Brain microvascular endothelial cell (primary cell): ENCODE results near the gene SLC39A7.
A peak's percentile ranks its signal among the peaks of the same experiment; 100 is the strongest.

Experiments used
- DNase-seq: peaks from one replicate; pipeline ENCODE4 v3.0.0-alpha.2; 2020
- H3K27ac ChIP-seq: fragments of 250-450 bp; sonication (Bioruptor Pico); 2 replicates; pipeline ENCODE4 v1.5.1; 2020; ENCODE audit warnings: mild to moderate bottlenecking, moderate library complexity
- H3K27me3 ChIP-seq: fragments of 250-450 bp; sonication (Bioruptor Pico); replicated peaks from 2 replicates; pipeline ENCODE4 v1.5.1; 2020; ENCODE audit warnings: mild to moderate bottlenecking
- H3K36me3 ChIP-seq: fragments of 250-450 bp; sonication (Bioruptor Pico); replicated peaks from 2 replicates; pipeline ENCODE4 v1.5.1; 2020; ENCODE audit warnings: mild to moderate bottlenecking
- H3K4me3 ChIP-seq: 2 replicates; pipeline ENCODE4 v1.5.1; 2011; ENCODE audit warnings: low read depth, mild to moderate bottlenecking, control low read depth, low read length, moderate library complexity
- in situ Hi-C: cut with HindIII; loops from 2 replicates; pipeline ENCODE4 v1.10.0; 2017; ENCODE audit warnings: low sequenced_read_pairs, low pct_ligation_motif_present
- TF ChIP-seq, protein P1 (sequence below): IDR thresholded peaks from 2 replicates; pipeline ENCODE4 v1.5.1; 2011; ENCODE audit warnings: low read depth, mild to moderate bottlenecking, moderate library complexity, low read length, control low read depth, inconsistent platforms; ENCODE audit errors: missing control alignments

The SLC39A7 gene

DNA sequence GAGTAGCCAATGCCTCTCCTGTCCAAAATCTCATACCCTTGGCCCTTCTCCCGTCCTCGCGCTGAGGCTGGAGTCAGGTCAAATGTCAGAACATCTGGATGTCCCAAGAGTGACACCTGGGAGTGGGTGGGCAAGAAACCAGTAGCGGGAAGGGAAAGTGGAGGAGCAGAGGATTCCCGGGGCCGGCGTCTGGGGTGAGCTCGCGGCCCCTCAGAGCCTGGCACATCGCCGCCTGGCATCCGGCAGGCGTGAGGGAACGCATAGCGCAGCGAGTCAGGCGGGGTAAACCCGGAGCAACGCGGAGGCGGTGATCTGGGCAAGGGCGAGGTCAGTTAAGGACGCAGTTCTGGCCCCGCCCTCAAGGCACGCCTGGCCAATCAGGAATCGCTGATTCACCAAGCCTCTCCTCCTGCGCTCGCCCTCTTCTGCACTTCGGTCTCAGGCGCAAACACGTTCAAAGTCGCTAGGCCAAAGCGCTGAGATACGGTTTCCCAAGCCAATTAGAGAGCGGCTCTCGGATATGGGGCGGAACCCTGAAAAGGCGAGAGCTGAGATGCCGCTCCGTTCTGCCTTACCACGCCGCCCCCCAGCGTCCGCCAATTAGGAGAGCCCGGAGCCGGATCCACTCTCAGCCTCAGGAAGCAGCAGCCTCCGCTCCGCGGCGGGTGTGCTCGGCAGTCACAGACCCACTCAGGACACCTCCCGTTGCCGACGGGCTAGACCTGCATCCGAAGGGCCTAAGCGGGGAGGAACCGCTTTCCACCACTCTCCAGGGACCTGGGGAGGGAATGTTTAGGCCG, 48.5 kb downstream of the SLC39A7 start:
- in situ Hi-C loops = no loop called here
- peak; percentile 99 for DNase-seq
- TF ChIP-seq, protein P1, sequence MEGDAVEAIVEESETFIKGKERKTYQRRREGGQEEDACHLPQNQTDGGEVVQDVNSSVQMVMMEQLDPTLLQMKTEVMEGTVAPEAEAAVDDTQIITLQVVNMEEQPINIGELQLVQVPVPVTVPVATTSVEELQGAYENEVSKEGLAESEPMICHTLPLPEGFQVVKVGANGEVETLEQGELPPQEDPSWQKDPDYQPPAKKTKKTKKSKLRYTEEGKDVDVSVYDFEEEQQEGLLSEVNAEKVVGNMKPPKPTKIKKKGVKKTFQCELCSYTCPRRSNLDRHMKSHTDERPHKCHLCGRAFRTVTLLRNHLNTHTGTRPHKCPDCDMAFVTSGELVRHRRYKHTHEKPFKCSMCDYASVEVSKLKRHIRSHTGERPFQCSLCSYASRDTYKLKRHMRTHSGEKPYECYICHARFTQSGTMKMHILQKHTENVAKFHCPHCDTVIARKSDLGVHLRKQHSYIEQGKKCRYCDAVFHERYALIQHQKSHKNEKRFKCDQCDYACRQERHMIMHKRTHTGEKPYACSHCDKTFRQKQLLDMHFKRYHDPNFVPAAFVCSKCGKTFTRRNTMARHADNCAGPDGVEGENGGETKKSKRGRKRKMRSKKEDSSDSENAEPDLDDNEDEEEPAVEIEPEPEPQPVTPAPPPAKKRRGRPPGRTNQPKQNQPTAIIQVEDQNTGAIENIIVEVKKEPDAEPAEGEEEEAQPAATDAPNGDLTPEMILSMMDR = no peak
- H3K4me3 ChIP-seq = peak overlapping the region; percentile 68
- peak overlapping the region; percentile 87 for H3K27ac ChIP-seq
- no peaks in the 10 kb centered on the region for H3K27me3 ChIP-seq
- no peaks in the 10 kb centered on the region for H3K36me3 ChIP-seq

DNA sequence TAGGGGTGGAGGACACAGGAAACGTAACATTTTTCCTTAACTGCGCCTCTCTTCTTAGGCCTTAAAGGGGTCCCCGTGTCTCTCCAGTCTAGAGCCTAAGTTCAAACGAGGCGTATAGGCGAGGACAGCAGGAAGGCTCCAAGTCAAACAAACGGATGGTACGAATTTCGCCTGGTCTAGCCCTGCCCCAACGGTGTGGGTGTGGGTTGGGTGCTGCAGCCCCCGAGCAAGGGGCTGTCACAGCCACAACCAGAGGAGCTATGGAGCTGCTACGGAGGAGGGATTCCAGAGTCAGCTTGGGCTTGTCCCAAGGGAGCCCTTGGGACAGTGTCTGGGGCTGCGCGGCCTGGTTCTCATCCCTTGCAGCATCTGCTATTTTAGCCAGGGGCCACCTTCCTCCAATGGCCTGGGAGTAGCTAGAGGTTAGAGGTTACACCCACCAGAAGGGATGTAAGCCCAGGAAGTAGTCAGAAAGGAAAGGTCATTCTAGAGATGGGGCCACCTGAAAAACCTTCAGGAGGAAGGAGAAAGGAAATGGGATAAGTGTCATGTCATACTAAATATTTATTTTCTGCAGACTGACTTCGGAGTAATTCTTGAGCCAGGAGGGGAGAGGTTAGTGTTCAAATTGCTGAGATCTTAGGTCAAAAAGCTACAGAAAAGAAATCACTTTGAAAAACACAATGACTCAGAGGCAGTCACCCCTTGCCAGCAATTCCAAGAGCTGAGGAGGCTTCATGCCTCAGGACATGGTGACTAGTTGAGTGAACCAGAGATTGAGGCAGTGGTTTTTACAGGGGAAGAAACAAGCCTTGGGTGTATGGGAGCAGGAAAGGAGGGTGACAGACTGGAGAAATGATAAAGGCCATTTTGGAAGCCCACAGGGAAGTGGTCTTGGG, 49.3 kb downstream of the SLC39A7 start:
- peak; percentile 81 for DNase-seq
- Histone ChIP-seq H3K27ac (peak overlapping the region; percentile 87), H3K27me3 (no peaks in the 10 kb centered on the region), H3K4me3 (peak overlapping the region; percentile 68), H3K36me3 (no peaks in the 10 kb centered on the region)
- TF ChIP-seq, protein P1 = no peak
- in situ Hi-C loops = no loop called here

DNA sequence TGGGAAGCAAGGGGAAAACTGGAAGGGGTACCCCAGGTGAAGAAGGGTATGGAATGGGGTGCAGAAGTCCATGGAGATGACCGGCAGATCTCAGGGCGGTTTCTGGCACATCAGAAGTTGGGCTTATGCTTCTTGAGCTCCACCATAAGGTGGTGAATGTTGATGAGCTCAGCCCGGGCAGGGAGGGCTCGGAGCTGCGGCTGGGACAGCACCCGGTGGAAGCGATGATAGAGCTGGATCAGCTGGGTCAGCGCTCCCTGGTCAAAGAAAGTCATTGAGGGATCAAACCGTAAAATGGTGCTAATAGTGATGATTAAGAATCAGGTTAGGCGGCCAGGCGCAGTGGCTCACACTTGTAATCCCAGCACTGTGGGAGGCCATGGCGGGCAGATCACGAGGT, 50.1 kb downstream of the SLC39A7 start:
- H3K27me3 ChIP-seq = no peaks in the 10 kb centered on the region
- TF ChIP-seq, protein P1 = no peak
- no peak for DNase-seq
- in situ Hi-C loops = no loop called here
- H3K27ac ChIP-seq = peak overlapping the region; percentile 87
- H3K36me3 ChIP-seq = no peaks in the 10 kb centered on the region
- H3K4me3 ChIP-seq = no peak overlapping the region

DNA sequence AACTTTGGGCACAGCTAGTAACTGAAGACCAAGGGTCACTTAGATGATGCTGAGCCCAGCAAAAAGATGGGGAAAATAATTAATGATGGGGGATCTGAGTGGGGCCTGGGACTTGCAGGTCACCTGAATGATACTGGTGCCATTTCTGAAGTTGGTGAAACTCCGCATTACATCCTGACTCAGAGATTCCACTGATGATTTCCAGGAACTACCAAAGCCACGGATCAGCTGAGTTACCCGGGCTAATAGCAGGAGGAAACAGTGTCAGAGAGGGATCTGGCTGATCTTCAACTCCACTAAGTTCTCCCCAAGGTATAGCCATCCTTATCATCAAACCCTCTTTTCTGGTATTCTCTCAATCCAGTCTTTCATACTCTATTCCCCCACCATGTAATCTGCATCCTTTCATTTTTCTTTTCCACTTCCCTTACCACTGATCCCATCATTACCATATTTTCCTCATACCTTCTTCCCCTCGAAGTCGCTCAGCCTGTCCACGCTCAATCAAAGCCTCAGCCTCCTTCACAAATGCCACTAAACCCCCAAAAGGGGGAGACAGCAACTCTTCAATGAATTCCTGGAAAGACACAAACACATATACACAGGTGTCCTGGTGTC, 50.8 kb downstream of the SLC39A7 start:
- in situ Hi-C loops = no loop called here
- no peak overlapping the region for H3K4me3 ChIP-seq

DNA sequence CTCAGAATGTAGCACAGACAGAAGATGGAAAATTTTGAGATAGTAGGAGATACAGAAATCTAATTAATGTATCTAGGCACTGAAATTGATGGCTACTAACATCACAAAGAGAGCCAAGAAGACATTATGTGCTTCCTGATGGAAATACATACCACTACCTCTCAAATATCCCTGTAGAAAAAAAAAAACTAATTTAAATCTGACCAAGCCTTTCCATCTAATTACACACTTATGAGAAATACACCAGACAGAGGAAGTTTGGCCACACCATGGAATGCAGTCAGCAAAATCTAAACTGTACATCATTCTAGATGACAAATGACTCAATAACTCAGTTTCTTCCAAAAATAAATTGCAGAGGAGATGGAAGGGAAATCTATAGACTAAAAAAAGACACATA, 52.1 kb downstream of the SLC39A7 start:
- in situ Hi-C loops = no loop called here
- Histone ChIP-seq H3K4me3 (no peak overlapping the region), H3K36me3 (peaks cover 3% of the 10 kb centered on the region), H3K27ac (no peak overlapping the region), H3K27me3 (no peaks in the 10 kb centered on the region)
- TF ChIP-seq, protein P1 = no peak
- no peak for DNase-seq

More for the DNA sequence above, 50.8 kb downstream of the SLC39A7 start:
- Histone ChIP-seq H3K27ac (no peak overlapping the region), H3K27me3 (no peaks in the 10 kb centered on the region), H3K36me3 (no peaks in the 10 kb centered on the region)
- TF ChIP-seq, protein P1 = no peak
- DNase-seq = no peak
